ENCODE data around the gene LCN1. TPM values are rescaled to one million over a fixed set of nuclear protein-coding genes. Genes with fewer than 3 reads are reported as not detected.

Gene LCN1
- total RNA-seq, 4 donors from 2014 or later: not detected

DNA sequence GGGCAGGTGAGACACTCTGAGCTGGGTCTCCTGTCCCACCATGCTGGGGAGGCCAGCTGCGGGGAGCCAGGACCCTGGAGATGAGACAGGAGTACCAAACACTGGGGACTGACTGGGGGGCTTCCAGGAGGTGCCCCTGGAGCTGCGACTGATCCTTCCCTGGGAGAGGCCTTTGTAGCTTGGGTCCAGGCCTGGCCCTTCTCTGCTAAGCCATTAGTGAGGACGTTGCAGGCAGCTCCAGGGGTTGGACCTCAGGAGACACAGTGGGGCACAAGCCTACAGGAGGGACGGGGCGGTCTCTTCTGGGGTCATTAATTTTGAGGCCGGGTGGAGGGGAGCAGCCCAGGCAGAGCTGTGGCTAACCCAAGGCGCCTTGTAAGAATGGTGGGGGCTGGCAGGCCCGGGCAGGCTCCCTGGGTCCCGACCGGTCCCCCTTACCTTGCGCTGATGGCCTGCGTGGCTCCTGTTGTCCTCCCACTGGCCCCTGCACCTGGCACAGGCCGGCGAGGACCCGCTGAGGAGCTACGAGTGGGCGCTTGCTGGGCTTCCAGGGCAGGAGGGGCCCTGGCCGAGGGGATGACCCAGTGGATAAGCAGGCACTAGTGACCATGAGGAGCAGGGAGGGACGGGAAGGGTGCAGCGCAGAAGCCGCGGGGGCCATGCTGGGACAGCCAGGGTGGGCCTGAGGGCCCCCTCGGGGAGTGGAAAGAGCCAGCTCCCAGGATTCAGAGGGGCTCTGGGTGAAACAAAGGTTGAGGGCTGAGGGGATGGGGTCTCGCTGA lies 15.6 kb upstream of the LCN1 start:
- TF ChIP-seq, protein P1, sequence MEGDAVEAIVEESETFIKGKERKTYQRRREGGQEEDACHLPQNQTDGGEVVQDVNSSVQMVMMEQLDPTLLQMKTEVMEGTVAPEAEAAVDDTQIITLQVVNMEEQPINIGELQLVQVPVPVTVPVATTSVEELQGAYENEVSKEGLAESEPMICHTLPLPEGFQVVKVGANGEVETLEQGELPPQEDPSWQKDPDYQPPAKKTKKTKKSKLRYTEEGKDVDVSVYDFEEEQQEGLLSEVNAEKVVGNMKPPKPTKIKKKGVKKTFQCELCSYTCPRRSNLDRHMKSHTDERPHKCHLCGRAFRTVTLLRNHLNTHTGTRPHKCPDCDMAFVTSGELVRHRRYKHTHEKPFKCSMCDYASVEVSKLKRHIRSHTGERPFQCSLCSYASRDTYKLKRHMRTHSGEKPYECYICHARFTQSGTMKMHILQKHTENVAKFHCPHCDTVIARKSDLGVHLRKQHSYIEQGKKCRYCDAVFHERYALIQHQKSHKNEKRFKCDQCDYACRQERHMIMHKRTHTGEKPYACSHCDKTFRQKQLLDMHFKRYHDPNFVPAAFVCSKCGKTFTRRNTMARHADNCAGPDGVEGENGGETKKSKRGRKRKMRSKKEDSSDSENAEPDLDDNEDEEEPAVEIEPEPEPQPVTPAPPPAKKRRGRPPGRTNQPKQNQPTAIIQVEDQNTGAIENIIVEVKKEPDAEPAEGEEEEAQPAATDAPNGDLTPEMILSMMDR (IDR thresholded peaks at IDR 0.05 in 4 of 5, conservative IDR thresholded peaks at IDR 0.05 in 1 of 5): no peak
- TF ChIP-seq POLR2A (IDR thresholded peaks at IDR 0.05): no peak
- H3K27me3 ChIP-seq: no peaks in the 10 kb centered on the region
- in situ Hi-C loops (cut with MboI; ENCODE audit: low sequenced_read_pairs in 4 of 4) (no loop called here), intact Hi-C loops (cut with DNase I; ENCODE audit: low total_unique reads) (no loop called here)
- H3K27ac ChIP-seq: no peak overlapping the region
- ATAC-seq (no peak), DNase-seq (no peak)
- no peak overlapping the region for H3K4me3 ChIP-seq
- peaks cover 14 to 16% of the 10 kb centered on the region in 2 donors for H3K4me1 ChIP-seq
- no peaks in the 10 kb centered on the region for H3K9me3 ChIP-seq
- H3K36me3 ChIP-seq: peaks cover 0 to 12% of the 10 kb centered on the region in 2 donors

DNA sequence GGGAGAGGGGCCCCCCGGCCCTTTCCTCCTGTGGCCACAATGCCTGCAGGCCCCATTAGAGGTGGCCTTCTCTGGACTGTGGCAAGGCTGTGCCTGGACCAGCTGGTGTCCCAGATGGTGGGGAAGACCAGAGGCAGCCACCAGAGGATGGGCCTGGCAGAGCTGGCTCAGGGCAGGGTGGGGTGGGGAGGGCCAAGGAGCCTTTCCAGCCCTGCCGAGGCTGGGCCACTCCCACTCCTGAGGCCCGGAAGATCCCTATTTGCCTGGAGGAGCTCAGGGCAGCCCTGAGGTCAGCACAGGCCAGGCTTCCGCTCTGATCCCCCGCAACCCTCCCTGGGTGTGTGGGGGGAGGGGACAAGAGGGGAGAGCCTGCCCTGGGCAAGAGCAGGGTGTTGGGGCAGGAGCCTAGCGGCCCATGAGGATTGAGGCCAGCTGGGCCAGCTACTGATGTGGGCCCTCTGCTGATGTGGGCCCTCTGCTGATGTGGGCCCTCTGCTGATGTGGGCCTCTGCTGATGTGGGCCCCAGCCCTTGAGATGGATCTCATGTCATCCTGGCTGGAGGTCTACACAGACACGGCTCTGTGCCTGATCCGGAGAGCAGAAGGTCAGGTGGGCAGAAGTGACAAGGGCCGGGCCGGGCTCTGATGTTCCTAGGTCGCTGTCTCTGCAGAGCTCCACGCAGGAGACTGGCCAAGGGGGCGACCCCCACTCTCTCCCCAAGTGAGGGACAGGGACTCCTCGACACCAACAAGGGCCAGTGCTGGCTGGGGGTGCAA lies 14.7 kb upstream of the LCN1 start:
- no peak overlapping the region for H3K27ac ChIP-seq
- peaks cover 10 to 12% of the 10 kb centered on the region in 2 donors for H3K4me1 ChIP-seq
- H3K27me3 ChIP-seq: no peaks in the 10 kb centered on the region
- in situ Hi-C loops (cut with MboI; ENCODE audit: low sequenced_read_pairs in 4 of 4): no loop called here
- peaks cover 0 to 12% of the 10 kb centered on the region in 2 donors for H3K36me3 ChIP-seq
- no peak overlapping the region for H3K4me3 ChIP-seq
- DNase-seq (no peak), ATAC-seq (no peak)
- TF ChIP-seq, protein P1 (IDR thresholded peaks at IDR 0.05 in 4 of 5, conservative IDR thresholded peaks at IDR 0.05 in 1 of 5): no peak
- TF ChIP-seq POLR2A (IDR thresholded peaks at IDR 0.05): no peak
- H3K9me3 ChIP-seq: no peaks in the 10 kb centered on the region
- intact Hi-C loops (cut with DNase I; ENCODE audit: low total_unique reads): no loop called here

DNA sequence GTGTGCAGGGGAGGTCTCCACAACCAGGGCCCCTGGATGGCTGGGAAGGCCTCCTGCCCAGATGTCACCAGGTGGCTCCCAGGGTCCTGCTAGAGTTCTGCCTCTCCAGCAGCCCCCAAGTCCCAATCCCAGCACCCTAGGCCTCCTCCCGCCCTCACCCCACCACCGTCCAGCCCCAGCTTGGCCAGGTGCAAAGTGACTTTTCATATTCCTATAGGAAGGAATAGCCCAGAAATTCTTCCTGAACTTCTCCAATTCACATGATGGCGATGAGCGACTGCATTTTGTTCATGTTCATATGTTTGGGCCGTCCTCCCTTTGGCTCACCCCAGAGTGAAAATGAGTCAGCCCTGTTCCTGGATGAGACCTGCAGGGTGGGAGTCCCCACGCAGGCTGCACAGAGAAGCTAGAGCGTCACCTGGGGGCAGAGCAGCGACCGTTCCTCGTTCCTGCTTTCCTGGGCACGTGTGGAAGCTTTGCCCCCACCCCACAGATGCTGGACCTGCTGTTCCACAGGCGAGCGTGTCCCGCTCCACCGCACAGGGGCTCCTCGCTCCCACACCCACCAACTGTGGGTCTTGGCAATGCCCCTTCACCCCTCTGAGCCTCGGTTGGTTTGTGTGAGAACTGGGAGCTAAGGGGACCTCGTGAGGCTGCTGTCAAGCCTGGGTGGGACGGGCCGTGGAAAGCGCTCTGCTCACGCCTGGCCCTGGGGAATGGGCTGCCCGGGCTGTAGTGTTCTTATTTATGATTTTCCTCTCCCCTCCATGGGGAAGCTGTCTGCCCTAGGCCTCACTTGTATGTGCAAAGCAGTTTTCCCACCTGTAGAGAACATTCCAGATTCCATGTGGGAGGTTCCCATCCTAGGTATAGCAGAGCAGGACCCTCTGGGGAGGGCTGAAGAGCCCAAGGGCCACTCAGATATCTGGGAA lies 13.9 kb upstream of the LCN1 start:
- ATAC-seq: no peak
- Histone ChIP-seq H3K4me3 (no peak overlapping the region), H3K4me1 (peaks cover 1 to 3% of the 10 kb centered on the region in 2 donors), H3K36me3 (peaks cover 0 to 12% of the 10 kb centered on the region in 2 donors), H3K27ac (no peak overlapping the region), H3K27me3 (no peaks in the 10 kb centered on the region), H3K9me3 (no peaks in the 10 kb centered on the region)
- TF ChIP-seq POLR2A (IDR thresholded peaks at IDR 0.05): no peak
- TF ChIP-seq, protein P1 (IDR thresholded peaks at IDR 0.05 in 4 of 5, conservative IDR thresholded peaks at IDR 0.05 in 1 of 5): no peak
- intact Hi-C loops (cut with DNase I; ENCODE audit: low total_unique reads): no loop called here
- in situ Hi-C loops (cut with MboI; ENCODE audit: low sequenced_read_pairs in 4 of 4): no loop called here
- no peak for DNase-seq

DNA sequence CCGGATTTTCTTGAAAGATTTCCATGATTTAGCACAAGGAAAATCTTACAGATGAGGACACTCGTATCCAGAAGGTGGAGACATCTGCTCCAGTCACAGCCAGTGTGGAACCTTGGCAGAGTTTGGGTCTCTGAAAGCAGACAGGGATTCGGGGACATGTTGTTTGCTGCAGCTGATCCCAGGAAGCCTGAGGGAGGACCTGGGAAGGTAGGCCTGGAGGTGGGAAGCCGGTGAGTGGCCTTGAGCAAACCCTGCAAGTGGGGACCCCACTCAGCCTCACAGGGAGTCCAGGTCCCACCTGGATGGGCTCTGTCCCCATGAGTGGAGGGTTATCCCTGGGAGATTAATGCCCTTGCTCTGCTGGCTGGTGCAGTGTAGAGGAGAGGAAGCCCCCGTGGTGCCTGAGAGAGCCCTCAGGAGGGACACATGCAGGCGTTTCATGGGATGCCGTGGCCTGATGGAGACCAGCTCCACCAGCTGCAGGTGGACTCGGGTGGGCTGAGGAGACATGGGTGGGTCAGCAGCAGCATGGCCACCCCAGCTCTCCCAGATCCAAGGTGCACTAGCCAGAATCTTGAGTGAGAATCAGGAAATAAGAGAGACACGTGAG lies 12.9 kb upstream of the LCN1 start:
- no peaks in the 10 kb centered on the region for H3K27me3 ChIP-seq
- in situ Hi-C loops (cut with MboI; ENCODE audit: low sequenced_read_pairs in 4 of 4) (no loop called here), intact Hi-C loops (cut with DNase I; ENCODE audit: low total_unique reads) (no loop called here)
- no peaks in the 10 kb centered on the region for H3K9me3 ChIP-seq
- no peaks in the 10 kb centered on the region for H3K4me1 ChIP-seq
- DNase-seq (no peak), ATAC-seq (no peak)
- TF ChIP-seq, protein P1 (IDR thresholded peaks at IDR 0.05 in 4 of 5, conservative IDR thresholded peaks at IDR 0.05 in 1 of 5): no peak
- TF ChIP-seq POLR2A (IDR thresholded peaks at IDR 0.05): no peak
- H3K4me3 ChIP-seq: no peak overlapping the region
- peaks cover 0 to 12% of the 10 kb centered on the region in 2 donors for H3K36me3 ChIP-seq
- no peak overlapping the region for H3K27ac ChIP-seq
